WTC11 (cell line): Measurements from ENCODE around the gene MOB3C. TPM values are rescaled to one million over a fixed set of nuclear protein-coding genes. Genes with fewer than 3 reads are reported as not detected.

Experiments used
- ATAC-seq: fragments of 200-7000 bp; cut with Tn5 transposase; 2 replicates; pipeline ENCODE4 v1.10.0; 2021; ENCODE audit warnings: mild to moderate bottlenecking, moderate library complexity
- CTCF ChIA-PET: fragments of 300-600 bp; sonication (Branson Sonifier 250); formaldehyde crosslinking; loops from one replicate; lab custom pipeline; 2021; ENCODE audit warnings: antibody characterized with exemption; lab: Charles Lee
- POLR2A ChIA-PET: fragments of 350-600 bp; sonication (Branson Sonifier 250); formaldehyde crosslinking; loops from one replicate; lab custom pipeline; 2021; ENCODE audit warnings: antibody characterized with exemption; lab: Charles Lee
- DNase-seq: peaks from one replicate; pipeline ENCODE4 v3.0.0; 2021; ENCODE audit warnings: low spot score
- H3K27ac Mint-ChIP-seq: 2 replicates; pipeline ENCODE4 v1.8.0; 2021; ENCODE audit warnings: mixed read lengths
- H3K27me3 Mint-ChIP-seq: 2 replicates; pipeline ENCODE4 v1.8.0; 2021; ENCODE audit warnings: low read depth, mild to moderate bottlenecking, moderate library complexity, mixed read lengths
- H3K36me3 Mint-ChIP-seq: 2 replicates; pipeline ENCODE4 v1.8.0; 2021; ENCODE audit warnings: mixed read lengths
- H3K4me1 Mint-ChIP-seq: 2 replicates; pipeline ENCODE4 v1.8.0; 2022; ENCODE audit warnings: mixed read lengths
- H3K4me3 Mint-ChIP-seq: 2 replicates; pipeline ENCODE4 v1.8.0; 2021; ENCODE audit warnings: mild to moderate bottlenecking, moderate library complexity, mixed read lengths
- H3K9me3 Mint-ChIP-seq: 2 replicates; pipeline ENCODE4 v1.8.0; 2021; ENCODE audit warnings: mixed read lengths
- CBFB ChIP-seq: sonication (generic); formaldehyde crosslinking; IDR thresholded peaks from 2 replicates; pipeline ENCODE4 v1.8.1; 2022; ENCODE audit warnings: mild to moderate bottlenecking, low read depth, missing genetic modification reagents
- ESRRA ChIP-seq: sonication (generic); formaldehyde crosslinking; IDR thresholded peaks from 2 replicates; pipeline ENCODE4 v1.8.1; 2022; ENCODE audit warnings: mild to moderate bottlenecking, missing genetic modification reagents, borderline replicate concordance
- FOXP1 ChIP-seq: sonication (generic); formaldehyde crosslinking; IDR thresholded peaks from 2 replicates; pipeline ENCODE4 v1.8.0; 2022; ENCODE audit warnings: missing genetic modification reagents, mild to moderate bottlenecking, moderate library complexity, borderline replicate concordance
- JAZF1 ChIP-seq: fragments of 250-450 bp; sonication (Bioruptor Pico); IDR thresholded peaks from 2 replicates; pipeline ENCODE4 v1.9.0; 2021; ENCODE audit warnings: moderate library complexity, mild to moderate bottlenecking, inconsistent platforms
- KAT7 ChIP-seq: sonication (generic); formaldehyde crosslinking; IDR thresholded peaks from 2 replicates; pipeline ENCODE4 v1.8.1; 2023; ENCODE audit warnings: missing genetic modification reagents, mild to moderate bottlenecking, borderline replicate concordance
- OVOL2 ChIP-seq: fragments of 250-450 bp; sonication (Bioruptor Pico); IDR thresholded peaks from 2 replicates; pipeline ENCODE4 v1.9.0; 2021; ENCODE audit warnings: mild to moderate bottlenecking, borderline replicate concordance
- PRRX2 ChIP-seq: fragments of 250-450 bp; sonication (Bioruptor Pico); IDR thresholded peaks from 2 replicates; pipeline ENCODE4 v1.8.0; 2021; ENCODE audit warnings: mild to moderate bottlenecking
- RELA ChIP-seq: sonication (generic); formaldehyde crosslinking; IDR thresholded peaks from 2 replicates; pipeline ENCODE4 v1.8.1; 2022; ENCODE audit warnings: missing genetic modification reagents, mild to moderate bottlenecking, borderline replicate concordance
- SMAD4 ChIP-seq: sonication (generic); formaldehyde crosslinking; IDR thresholded peaks from 2 replicates; pipeline ENCODE4 v1.8.0; 2022; ENCODE audit warnings: mild to moderate bottlenecking, missing genetic modification reagents
- SOX15 ChIP-seq: fragments of 250-450 bp; sonication (Bioruptor Pico); IDR thresholded peaks from 2 replicates; pipeline ENCODE4 v1.9.0; 2021; ENCODE audit warnings: mild to moderate bottlenecking
- TCF7 ChIP-seq: sonication (generic); formaldehyde crosslinking; IDR thresholded peaks from 2 replicates; pipeline ENCODE4 v1.8.0; 2022; ENCODE audit warnings: mild to moderate bottlenecking, low read depth, missing genetic modification reagents, moderate library complexity
- TEAD1 ChIP-seq: sonication (generic); formaldehyde crosslinking; IDR thresholded peaks from 2 replicates; pipeline ENCODE4 v1.8.0; 2022; ENCODE audit warnings: mild to moderate bottlenecking, missing genetic modification reagents
- ZNF138 ChIP-seq: sonication (generic); formaldehyde crosslinking; conservative IDR thresholded peaks from 2 replicates; pipeline ENCODE4 v1.8.1; 2022; ENCODE audit warnings: mild to moderate bottlenecking, moderate library complexity, missing genetic modification reagents
- ZNF263 ChIP-seq: sonication (generic); formaldehyde crosslinking; IDR thresholded peaks from 2 replicates; pipeline ENCODE4 v1.8.1; 2022; ENCODE audit warnings: low read depth, mild to moderate bottlenecking, moderate library complexity, missing genetic modification reagents
- ZNF317 ChIP-seq: sonication (generic); formaldehyde crosslinking; IDR thresholded peaks from 2 replicates; pipeline ENCODE4 v1.8.1; 2023; ENCODE audit warnings: low read depth, mild to moderate bottlenecking, moderate library complexity, missing genetic modification reagents, borderline replicate concordance
- ZNF396 ChIP-seq: fragments of 250-450 bp; sonication (Bioruptor Pico); IDR thresholded peaks from 2 replicates; pipeline ENCODE4 v1.8.0; 2021; ENCODE audit warnings: mild to moderate bottlenecking, moderate library complexity, borderline replicate concordance
- total RNA-seq: library from RNA; stranded (reverse); gene quantifications from 3 replicates; pipeline ENCODE4 v1.2.3, GENCODE V29; 2021
- TF ChIP-seq, protein P1 (sequence below): sonication (generic); formaldehyde crosslinking; IDR thresholded peaks from 2 replicates; pipeline ENCODE4 v1.8.0; 2022; ENCODE audit warnings: mild to moderate bottlenecking, missing genetic modification reagents
- TF ChIP-seq, protein P2 (sequence below): fragments of 250-450 bp; sonication (Bioruptor Pico); conservative IDR thresholded peaks from 2 replicates; pipeline ENCODE4 v1.9.0; 2021; ENCODE audit warnings: mild to moderate bottlenecking
- TF ChIP-seq, protein P3 (sequence below): sonication (generic); formaldehyde crosslinking; IDR thresholded peaks from 2 replicates; pipeline ENCODE4 v1.8.0; 2022; ENCODE audit warnings: mild to moderate bottlenecking, missing genetic modification reagents
- TF ChIP-seq, protein P4 (sequence below): sonication (generic); formaldehyde crosslinking; IDR thresholded peaks from 2 replicates; pipeline ENCODE4 v1.8.1; 2022; ENCODE audit warnings: low read depth, mild to moderate bottlenecking, moderate library complexity, missing genetic modification reagents, borderline replicate concordance
- TF ChIP-seq, protein P5 (sequence below): sonication (generic); formaldehyde crosslinking; IDR thresholded peaks from 2 replicates; pipeline ENCODE4 v1.8.0; 2022; ENCODE audit warnings: missing genetic modification reagents
- TF ChIP-seq, protein P6 (sequence below): sonication (generic); formaldehyde crosslinking; conservative IDR thresholded peaks from 2 replicates; pipeline ENCODE4 v1.8.1; 2023; ENCODE audit warnings: mild to moderate bottlenecking, low read depth, missing genetic modification reagents, moderate library complexity

Gene MOB3C
- total RNA-seq, 1 experiment from 2014 or later = 3.1 TPM

DNA sequence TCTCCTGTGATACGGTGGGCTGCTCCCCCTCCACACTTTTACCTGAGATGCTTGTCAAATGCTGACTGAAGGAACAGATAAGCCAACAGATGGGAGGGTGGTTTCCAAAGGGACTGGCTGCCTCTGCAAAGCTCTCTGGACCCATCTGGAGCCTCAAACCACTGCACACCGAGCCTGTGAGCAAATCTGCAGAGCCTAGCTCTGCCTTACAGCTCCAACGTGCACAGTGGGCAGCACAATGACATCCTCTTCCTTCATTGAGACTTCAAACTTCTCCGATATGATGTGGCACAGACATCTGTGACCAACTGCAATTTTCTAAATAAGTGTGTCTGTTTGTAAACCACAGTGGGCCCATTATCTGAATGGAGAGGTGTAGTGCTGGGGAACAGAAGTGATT, 38.9 kb downstream of the MOB3C start (continued):
- TF ChIP-seq, protein P1, sequence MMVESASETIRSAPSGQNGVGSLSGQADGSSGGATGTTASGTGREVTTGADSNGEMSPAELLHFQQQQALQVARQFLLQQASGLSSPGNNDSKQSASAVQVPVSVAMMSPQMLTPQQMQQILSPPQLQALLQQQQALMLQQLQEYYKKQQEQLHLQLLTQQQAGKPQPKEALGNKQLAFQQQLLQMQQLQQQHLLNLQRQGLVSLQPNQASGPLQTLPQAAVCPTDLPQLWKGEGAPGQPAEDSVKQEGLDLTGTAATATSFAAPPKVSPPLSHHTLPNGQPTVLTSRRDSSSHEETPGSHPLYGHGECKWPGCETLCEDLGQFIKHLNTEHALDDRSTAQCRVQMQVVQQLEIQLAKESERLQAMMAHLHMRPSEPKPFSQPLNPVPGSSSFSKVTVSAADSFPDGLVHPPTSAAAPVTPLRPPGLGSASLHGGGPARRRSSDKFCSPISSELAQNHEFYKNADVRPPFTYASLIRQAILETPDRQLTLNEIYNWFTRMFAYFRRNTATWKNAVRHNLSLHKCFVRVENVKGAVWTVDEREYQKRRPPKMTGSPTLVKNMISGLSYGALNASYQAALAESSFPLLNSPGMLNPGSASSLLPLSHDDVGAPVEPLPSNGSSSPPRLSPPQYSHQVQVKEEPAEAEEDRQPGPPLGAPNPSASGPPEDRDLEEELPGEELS (CRISPR knock-in tag) = no peak
- TF ChIP-seq CBFB (CRISPR knock-in tag) (no peak), SMAD4 (CRISPR knock-in tag) (no peak), TCF7 (CRISPR knock-in tag) (no peak), ZNF263 (CRISPR knock-in tag) (no peak), ESRRA (no peak), PRRX2 (CRISPR knock-in tag) (no peak), OVOL2 (CRISPR knock-in tag) (no peak), ZNF317 (CRISPR knock-in tag) (no peak), FOXP1 (CRISPR knock-in tag) (no peak), TEAD1 (CRISPR knock-in tag) (no peak)
- TF ChIP-seq, protein P2, sequence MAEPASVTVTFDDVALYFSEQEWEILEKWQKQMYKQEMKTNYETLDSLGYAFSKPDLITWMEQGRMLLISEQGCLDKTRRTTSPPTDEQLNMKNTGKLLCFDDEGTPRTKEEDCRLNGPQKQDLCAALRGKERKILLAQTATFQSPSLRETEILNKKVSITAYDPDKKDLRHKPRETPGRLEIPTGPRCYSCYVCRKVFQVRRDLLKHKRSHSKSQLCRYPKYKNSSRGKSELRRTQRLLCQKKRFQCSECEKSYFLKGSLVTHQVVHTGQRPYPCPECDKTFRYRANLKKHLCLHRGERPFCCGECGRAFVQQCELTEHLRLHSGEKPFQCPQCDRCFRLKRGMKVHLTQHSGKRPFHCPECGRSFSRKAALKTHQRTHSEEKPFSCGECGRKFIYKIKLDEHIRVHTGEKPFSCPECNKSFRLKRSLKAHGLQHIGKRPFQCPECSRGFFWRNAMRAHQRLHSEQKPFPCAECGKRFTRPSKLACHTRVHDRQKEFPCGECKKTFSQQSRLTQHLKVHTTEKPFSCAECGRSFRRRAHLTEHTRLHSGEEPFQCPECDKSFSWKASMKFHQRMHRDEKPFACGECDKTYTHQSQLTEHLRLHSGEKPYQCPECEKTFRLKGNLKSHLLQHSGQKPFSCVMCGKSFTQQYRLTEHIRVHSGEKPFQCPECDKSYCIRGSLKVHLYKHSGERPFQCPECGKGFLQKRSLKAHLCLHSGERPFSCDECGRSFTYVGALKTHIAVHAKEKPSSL (CRISPR knock-in tag) = no peak
- TF ChIP-seq, protein P3, sequence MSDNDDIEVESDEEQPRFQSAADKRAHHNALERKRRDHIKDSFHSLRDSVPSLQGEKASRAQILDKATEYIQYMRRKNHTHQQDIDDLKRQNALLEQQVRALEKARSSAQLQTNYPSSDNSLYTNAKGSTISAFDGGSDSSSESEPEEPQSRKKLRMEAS = no peak
- TF ChIP-seq, protein P4, sequence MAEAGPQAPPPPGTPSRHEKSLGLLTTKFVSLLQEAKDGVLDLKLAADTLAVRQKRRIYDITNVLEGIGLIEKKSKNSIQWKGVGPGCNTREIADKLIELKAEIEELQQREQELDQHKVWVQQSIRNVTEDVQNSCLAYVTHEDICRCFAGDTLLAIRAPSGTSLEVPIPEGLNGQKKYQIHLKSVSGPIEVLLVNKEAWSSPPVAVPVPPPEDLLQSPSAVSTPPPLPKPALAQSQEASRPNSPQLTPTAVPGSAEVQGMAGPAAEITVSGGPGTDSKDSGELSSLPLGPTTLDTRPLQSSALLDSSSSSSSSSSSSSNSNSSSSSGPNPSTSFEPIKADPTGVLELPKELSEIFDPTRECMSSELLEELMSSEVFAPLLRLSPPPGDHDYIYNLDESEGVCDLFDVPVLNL (CRISPR knock-in tag) = no peak

DNA sequence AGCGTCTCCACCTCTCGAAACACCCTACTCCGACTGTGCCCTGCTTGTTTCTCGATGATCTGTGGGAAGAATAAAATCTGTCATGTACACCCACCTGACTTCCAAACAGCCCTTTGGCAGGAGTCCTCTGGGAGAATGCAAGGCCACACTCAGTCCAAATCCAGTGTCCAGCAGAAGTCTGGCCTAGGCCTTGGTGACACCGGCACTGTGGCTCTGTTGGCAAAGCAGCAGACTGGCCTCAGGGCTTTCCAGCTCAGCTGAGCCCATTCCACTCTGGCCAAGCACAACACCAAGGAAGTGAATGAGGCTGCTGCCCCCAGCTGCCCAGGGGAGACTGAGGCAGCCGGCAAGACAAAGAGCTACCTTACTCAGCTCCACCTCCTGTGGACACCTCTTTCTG, 40.0 kb downstream of the MOB3C start:
- ATAC-seq (no peak), DNase-seq (no peak)
- peaks cover 4% of the 10 kb centered on the region; the same call in 1 of the 2 replicates for H3K36me3 Mint-ChIP-seq
- no peaks in the 10 kb centered on the region for H3K9me3 Mint-ChIP-seq
- H3K27ac Mint-ChIP-seq = peak overlapping the region; percentile 61; the same call in 1 of the 2 replicates
- ChIA-PET POLR2A (no interaction called here), CTCF (interaction anchor here (1.2 to 3.3 kb wide), 4 partner anchors 27 to 134 kb away, joined by 3 to 16 read pairs (median 7); partner anchors contain the start of gene MKNK1)
- H3K27me3 Mint-ChIP-seq = no peaks in the 10 kb centered on the region
- H3K4me1 Mint-ChIP-seq = peaks cover 17% of the 10 kb centered on the region
- no peak overlapping the region for H3K4me3 Mint-ChIP-seq
- no peak for TF ChIP-seq JAZF1
- TF ChIP-seq RELA = no peak
- TF ChIP-seq, protein P5, sequence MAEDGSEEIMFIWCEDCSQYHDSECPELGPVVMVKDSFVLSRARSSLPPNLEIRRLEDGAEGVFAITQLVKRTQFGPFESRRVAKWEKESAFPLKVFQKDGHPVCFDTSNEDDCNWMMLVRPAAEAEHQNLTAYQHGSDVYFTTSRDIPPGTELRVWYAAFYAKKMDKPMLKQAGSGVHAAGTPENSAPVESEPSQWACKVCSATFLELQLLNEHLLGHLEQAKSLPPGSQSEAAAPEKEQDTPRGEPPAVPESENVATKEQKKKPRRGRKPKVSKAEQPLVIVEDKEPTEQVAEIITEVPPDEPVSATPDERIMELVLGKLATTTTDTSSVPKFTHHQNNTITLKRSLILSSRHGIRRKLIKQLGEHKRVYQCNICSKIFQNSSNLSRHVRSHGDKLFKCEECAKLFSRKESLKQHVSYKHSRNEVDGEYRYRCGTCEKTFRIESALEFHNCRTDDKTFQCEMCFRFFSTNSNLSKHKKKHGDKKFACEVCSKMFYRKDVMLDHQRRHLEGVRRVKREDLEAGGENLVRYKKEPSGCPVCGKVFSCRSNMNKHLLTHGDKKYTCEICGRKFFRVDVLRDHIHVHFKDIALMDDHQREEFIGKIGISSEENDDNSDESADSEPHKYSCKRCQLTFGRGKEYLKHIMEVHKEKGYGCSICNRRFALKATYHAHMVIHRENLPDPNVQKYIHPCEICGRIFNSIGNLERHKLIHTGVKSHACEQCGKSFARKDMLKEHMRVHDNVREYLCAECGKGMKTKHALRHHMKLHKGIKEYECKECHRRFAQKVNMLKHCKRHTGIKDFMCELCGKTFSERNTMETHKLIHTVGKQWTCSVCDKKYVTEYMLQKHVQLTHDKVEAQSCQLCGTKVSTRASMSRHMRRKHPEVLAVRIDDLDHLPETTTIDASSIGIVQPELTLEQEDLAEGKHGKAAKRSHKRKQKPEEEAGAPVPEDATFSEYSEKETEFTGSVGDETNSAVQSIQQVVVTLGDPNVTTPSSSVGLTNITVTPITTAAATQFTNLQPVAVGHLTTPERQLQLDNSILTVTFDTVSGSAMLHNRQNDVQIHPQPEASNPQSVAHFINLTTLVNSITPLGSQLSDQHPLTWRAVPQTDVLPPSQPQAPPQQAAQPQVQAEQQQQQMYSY (CRISPR knock-in tag) = no peak
- TF ChIP-seq SOX15 (CRISPR knock-in tag) = no peak
- TF ChIP-seq PRRX2 (CRISPR knock-in tag) = no peak
- TF ChIP-seq, protein P2 (CRISPR knock-in tag) = no peak
- TF ChIP-seq ZNF396 (CRISPR knock-in tag) = no peak
- TF ChIP-seq, protein P6, sequence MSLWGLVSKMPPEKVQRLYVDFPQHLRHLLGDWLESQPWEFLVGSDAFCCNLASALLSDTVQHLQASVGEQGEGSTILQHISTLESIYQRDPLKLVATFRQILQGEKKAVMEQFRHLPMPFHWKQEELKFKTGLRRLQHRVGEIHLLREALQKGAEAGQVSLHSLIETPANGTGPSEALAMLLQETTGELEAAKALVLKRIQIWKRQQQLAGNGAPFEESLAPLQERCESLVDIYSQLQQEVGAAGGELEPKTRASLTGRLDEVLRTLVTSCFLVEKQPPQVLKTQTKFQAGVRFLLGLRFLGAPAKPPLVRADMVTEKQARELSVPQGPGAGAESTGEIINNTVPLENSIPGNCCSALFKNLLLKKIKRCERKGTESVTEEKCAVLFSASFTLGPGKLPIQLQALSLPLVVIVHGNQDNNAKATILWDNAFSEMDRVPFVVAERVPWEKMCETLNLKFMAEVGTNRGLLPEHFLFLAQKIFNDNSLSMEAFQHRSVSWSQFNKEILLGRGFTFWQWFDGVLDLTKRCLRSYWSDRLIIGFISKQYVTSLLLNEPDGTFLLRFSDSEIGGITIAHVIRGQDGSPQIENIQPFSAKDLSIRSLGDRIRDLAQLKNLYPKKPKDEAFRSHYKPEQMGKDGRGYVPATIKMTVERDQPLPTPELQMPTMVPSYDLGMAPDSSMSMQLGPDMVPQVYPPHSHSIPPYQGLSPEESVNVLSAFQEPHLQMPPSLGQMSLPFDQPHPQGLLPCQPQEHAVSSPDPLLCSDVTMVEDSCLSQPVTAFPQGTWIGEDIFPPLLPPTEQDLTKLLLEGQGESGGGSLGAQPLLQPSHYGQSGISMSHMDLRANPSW (CRISPR knock-in tag) = no peak
- no peak for TF ChIP-seq ZNF138 (CRISPR knock-in tag)
- TF ChIP-seq KAT7 (CRISPR knock-in tag) = no peak
